Prostate gland (tissue), 2 donors: ENCODE measurements around the gene TMTC1. TPM values are rescaled to one million over a fixed set of nuclear protein-coding genes. Genes with fewer than 3 reads are reported as not detected.

ENCODE experiments used
- DNase-seq: peaks from one replicate; pipeline ENCODE4 v3.0.0-alpha.2; 2019; ENCODE audit warnings: low spot score
- H3K27ac ChIP-seq, 2 donors: fragments of 200-600 bp; sonication (generic); 2 replicates each; pipeline ENCODE4 v1.5.1; 2017 to 2019
- H3K27me3 ChIP-seq: fragments of 200-600 bp; sonication (generic); replicated peaks from 2 replicates; pipeline ENCODE4 v1.5.1; 2019; ENCODE audit not compliant: insufficient read depth
- H3K36me3 ChIP-seq, 2 donors: fragments of 200-600 bp; sonication (generic); 1 replicate in 1 of 2; 2 replicates in 1 of 2; pipeline versions ENCODE4 v1.5.1 to v1.8.1; 2017 to 2019
- H3K4me1 ChIP-seq: fragments of 200-600 bp; sonication (generic); replicated peaks from 2 replicates; pipeline ENCODE4 v1.5.1; 2019
- H3K4me3 ChIP-seq, 2 donors: fragments of 200-600 bp; sonication (generic); 2 replicates each; pipeline ENCODE4 v1.5.1; 2017 to 2019
- H3K9me3 ChIP-seq: fragments of 200-600 bp; sonication (generic); 2 replicates; pipeline ENCODE4 v1.5.1; 2017
- CTCF ChIP-seq, 4 experiments: fragments of 200-600 bp in 2 of 4; fragments of 450-650 bp in 2 of 4; sonication (generic) in 2 of 4; IDR thresholded peaks; 1 replicate in 3 of 4; 2 replicates in 1 of 4; pipeline ENCODE4 v1.5.1; 2016 to 2019; ENCODE audit warnings: antibody characterized with exemption in 4 of 4, mild to moderate bottlenecking in 2 of 4, moderate library complexity in 2 of 4
- POLR2A ChIP-seq: fragments of 450-650 bp; IDR thresholded peaks from one replicate; pipeline ENCODE4 v1.6.1; 2016; ENCODE audit warnings: antibody characterized with exemption, mild to moderate bottlenecking
- POLR2AphosphoS5 ChIP-seq: sonication (generic); formaldehyde crosslinking; IDR thresholded peaks from one replicate; pipeline ENCODE4 v1.6.1; 2017; ENCODE audit warnings: antibody characterized with exemption
- WGBS: methylation state at CpG from one replicate; pipeline ENCODE4 v1.1.5; 2018; 5-methylcytosine and 5-hydroxymethylcytosine counted together
- intact Hi-C: fragments of 100-400 bp; cut with DNase I; formaldehyde crosslinking; loops from one replicate; pipeline ENCODE4 v1.14.2; 2022
- total RNA-seq, 2 donors: library from RNA; depleted of rRNA; stranded (reverse); fragments of >200 nt; gene quantifications; one replicate each; pipeline ENCODE4 v1.1.0, GENCODE V29; 2016

Gene TMTC1
- total RNA-seq, 2 donors from 2014 or later: 12.9 to 25.2 TPM

- no peaks in the 10 kb centered on the region for H3K36me3 ChIP-seq
- no peak overlapping the region for H3K4me3 ChIP-seq
- TF ChIP-seq CTCF (IDR thresholded peaks at IDR 0.05) (no peak), POLR2AphosphoS5 (no peak), POLR2A (no peak)
- no peaks in the 10 kb centered on the region for H3K27me3 ChIP-seq
- no peak for DNase-seq
- WGBS: 100% methylated on average over 2 of the region's 2 CpGs
- H3K27ac ChIP-seq: no peak overlapping the region
- no peaks in the 10 kb centered on the region for H3K4me1 ChIP-seq
- no peaks in the 10 kb centered on the region for H3K9me3 ChIP-seq
- intact Hi-C loops: no loop called here
Observed at GRCh38 chr12:29534935-29535334, 248.8 kb downstream of the TMTC1 start.

- Histone ChIP-seq H3K36me3 (no peaks in the 10 kb centered on the region), H3K27ac (no peak overlapping the region), H3K27me3 (no peaks in the 10 kb centered on the region), H3K4me1 (no peaks in the 10 kb centered on the region), H3K9me3 (no peaks in the 10 kb centered on the region), H3K4me3 (no peak overlapping the region)
- no peak for DNase-seq
- intact Hi-C loops: no loop called here
- TF ChIP-seq POLR2AphosphoS5: no peak
- TF ChIP-seq POLR2A: no peak
- TF ChIP-seq CTCF (IDR thresholded peaks at IDR 0.05): no peak
- 57% methylated on average over 4 of the region's 4 CpGs for WGBS
Observed at GRCh38 chr12:29533815-29534489, 249.8 kb downstream of the TMTC1 start.

DNA sequence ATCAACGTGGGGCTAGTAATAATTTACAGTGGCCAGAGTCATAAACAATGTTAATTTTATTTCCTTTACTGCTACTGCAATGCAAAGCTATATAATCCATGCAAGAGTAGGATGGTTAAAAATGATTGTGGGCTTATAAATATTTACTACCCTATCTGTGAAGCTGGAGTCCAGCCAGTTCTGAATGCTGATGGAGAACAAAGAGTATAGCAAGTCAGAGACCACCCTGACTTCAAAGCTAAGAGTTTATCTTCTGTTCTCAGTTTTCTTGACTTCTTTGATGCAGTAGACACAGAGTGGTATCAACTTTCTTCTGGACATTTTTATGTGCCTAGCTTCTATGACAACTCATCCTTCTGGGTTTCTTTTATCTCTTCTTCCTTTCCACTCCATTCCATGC lies 252.3 kb downstream of the TMTC1 start:
- H3K4me3 ChIP-seq: no peak overlapping the region
- TF ChIP-seq POLR2AphosphoS5: no peak
- no peak for TF ChIP-seq CTCF (IDR thresholded peaks at IDR 0.05)
- TF ChIP-seq POLR2A: no peak
- H3K9me3 ChIP-seq: no peaks in the 10 kb centered on the region
- H3K27me3 ChIP-seq: no peaks in the 10 kb centered on the region
- H3K4me1 ChIP-seq: no peaks in the 10 kb centered on the region
- 28% methylated on average over 1 of the region's 1 CpG for WGBS
- intact Hi-C loops: no loop called here
- DNase-seq: no peak
- H3K36me3 ChIP-seq: no peaks in the 10 kb centered on the region
- no peak overlapping the region for H3K27ac ChIP-seq

DNA sequence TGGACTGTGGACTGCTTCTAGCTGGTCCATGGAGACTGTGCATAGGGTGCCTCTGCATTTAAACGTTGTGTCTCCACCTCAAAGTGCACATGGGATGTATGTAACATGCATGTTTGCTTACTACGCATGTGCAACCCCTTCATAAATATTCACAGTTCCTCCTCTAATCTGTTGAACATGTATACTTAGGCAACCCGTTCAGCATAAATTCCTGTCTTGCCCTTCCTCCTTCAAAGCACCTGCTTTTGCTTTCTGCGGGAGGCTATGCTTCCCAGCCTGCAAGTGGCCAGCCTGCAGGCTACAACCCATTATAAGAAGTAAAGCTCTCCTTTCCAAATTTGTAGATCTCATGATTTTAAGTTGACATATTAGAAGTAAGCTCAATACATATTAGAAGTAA lies 253.3 kb downstream of the TMTC1 start:
- no peaks in the 10 kb centered on the region for H3K36me3 ChIP-seq
- TF ChIP-seq CTCF (IDR thresholded peaks at IDR 0.05): no peak
- no peak for TF ChIP-seq POLR2A
- no peak for TF ChIP-seq POLR2AphosphoS5
- no peak for DNase-seq
- H3K27ac ChIP-seq: no peak overlapping the region
- H3K4me1 ChIP-seq: no peaks in the 10 kb centered on the region
- 98% methylated on average over 4 of the region's 4 CpGs for WGBS
- intact Hi-C loops: no loop called here
- H3K4me3 ChIP-seq: no peak overlapping the region
- no peaks in the 10 kb centered on the region for H3K9me3 ChIP-seq
- H3K27me3 ChIP-seq: no peaks in the 10 kb centered on the region

DNA sequence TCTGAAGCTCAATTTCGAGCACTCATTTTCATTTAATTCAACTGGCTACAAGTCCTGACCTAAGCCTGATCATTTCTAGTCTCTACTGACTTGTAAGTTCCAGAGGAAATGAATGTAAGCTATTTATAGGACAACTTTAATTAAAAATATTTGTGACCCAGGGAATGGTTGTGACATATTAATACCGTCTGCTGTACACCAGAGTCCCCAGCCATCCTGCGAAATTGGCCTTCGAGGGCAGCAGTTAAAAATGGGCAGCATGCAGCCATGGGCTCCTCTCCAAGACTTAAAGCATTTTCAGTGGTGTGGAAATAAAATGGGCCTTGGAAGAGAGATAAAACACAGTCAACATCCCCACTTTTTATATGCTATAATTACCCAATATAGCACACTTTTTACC lies 255.6 kb downstream of the TMTC1 start:
- 74% methylated on average over 4 of the region's 4 CpGs for WGBS
- Histone ChIP-seq H3K4me3 (no peak overlapping the region), H3K27me3 (no peaks in the 10 kb centered on the region), H3K36me3 (no peaks in the 10 kb centered on the region), H3K4me1 (no peaks in the 10 kb centered on the region), H3K9me3 (no peaks in the 10 kb centered on the region), H3K27ac (no peak overlapping the region)
- TF ChIP-seq POLR2AphosphoS5 (no peak), CTCF (IDR thresholded peaks at IDR 0.05) (no peak), POLR2A (no peak)
- no peak for DNase-seq
- intact Hi-C loops: loop anchor here (10.0 kb wide), 1 partner anchor 757 kb away; no protein-coding TSS in a partner anchor
